ENCODE results near the gene ANXA2.
A peak's percentile ranks its signal among the peaks of the same experiment; 100 is the strongest.

DNA sequence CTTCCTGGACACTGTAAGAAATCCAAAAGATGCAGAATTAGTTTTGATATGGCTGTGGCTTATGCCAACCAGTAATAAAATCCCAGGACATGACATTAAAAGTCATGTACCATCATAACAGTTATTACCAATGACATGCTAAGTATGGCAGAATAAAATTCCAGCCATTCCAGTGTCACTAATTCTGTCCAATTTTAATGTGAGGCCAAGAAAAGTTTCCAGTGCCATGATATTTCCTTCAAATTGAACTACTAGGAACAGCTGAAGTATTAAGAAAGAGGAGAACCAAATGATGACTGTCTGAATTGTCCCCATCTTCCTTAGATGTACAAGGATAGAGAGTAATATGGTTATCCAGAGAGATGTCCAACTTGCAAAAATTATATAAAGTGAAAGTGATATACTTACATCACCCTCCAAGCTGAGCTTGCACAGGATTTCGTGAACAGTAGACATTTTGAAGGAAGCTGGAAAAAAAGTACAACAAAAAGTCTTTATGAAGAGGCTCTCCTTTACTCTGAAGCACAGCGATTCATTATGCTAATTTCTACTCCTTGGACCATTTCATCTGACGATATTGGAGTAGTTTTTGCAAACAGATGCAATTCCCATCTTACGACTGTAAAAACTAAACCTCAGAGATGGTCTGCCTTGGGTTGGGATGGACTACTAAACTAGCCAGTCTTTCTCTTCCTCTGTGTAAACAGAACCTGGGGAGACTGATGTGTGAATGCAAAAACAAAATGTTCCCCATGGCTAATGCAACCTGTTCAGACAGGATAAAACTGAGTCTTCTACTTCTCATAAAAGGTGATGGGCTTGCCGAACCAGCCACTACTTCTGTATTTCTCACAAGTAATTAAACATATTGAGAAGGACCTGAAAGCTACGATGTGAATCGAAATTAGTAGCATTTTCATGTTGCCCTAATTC is 11.9 kb downstream of the ANXA2 start:
- TF ChIP-seq, protein P1, sequence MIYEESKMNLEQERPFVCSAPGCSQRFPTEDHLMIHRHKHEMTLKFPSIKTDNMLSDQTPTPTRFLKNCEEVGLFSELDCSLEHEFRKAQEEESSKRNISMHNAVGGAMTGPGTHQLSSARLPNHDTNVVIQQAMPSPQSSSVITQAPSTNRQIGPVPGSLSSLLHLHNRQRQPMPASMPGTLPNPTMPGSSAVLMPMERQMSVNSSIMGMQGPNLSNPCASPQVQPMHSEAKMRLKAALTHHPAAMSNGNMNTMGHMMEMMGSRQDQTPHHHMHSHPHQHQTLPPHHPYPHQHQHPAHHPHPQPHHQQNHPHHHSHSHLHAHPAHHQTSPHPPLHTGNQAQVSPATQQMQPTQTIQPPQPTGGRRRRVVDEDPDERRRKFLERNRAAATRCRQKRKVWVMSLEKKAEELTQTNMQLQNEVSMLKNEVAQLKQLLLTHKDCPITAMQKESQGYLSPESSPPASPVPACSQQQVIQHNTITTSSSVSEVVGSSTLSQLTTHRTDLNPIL (CRISPR knock-in tag; IDR thresholded peaks at IDR 0.05; ENCODE audit: low read depth), result no peak
- TF ChIP-seq ZFP30 (CRISPR knock-in tag; IDR thresholded peaks at IDR 0.05), result no peak
- TF ChIP-seq BACH2 (CRISPR knock-in tag; IDR thresholded peaks at IDR 0.05; ENCODE audit: borderline replicate concordance), result no peak
- no peak for TF ChIP-seq ARNTL (CRISPR knock-in tag; IDR thresholded peaks at IDR 0.05; ENCODE audit: borderline replicate concordance, low read depth)
- peak; percentile 67 for TF ChIP-seq ISL1 (CRISPR knock-in tag; IDR thresholded peaks at IDR 0.05)
- TF ChIP-seq PATZ1 (CRISPR knock-in tag; IDR thresholded peaks at IDR 0.05; ENCODE audit: borderline replicate concordance), result no peak
- TF ChIP-seq, protein P2, sequence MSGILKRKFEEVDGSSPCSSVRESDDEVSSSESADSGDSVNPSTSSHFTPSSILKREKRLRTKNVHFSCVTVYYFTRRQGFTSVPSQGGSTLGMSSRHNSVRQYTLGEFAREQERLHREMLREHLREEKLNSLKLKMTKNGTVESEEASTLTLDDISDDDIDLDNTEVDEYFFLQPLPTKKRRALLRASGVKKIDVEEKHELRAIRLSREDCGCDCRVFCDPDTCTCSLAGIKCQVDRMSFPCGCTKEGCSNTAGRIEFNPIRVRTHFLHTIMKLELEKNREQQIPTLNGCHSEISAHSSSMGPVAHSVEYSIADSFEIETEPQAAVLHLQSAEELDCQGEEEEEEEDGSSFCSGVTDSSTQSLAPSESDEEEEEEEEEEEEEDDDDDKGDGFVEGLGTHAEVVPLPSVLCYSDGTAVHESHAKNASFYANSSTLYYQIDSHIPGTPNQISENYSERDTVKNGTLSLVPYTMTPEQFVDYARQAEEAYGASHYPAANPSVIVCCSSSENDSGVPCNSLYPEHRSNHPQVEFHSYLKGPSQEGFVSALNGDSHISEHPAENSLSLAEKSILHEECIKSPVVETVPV (CRISPR knock-in tag; IDR thresholded peaks at IDR 0.05), result no peak
- no peak for TF ChIP-seq ZFP3 (CRISPR knock-in tag; IDR thresholded peaks at IDR 0.05)
- TF ChIP-seq ESRRG (CRISPR knock-in tag; IDR thresholded peaks at IDR 0.05), result no peak

Data from SK-N-SH treated with all-trans-retinoic acid at 6 μM for 48 hours (cell line).